Activated CD8-positive, alpha-beta memory T cell treated with anti-CD3 and anti-CD28 coated beads, Interleukin-2, amount 50 U/mL, for 1 hour (primary cell): ENCODE results near the gene FBXL7.

Source experiments
- DNase-seq: peaks from one replicate; pipeline ENCODE4 v3.0.0-alpha.2; 2020; ENCODE audit errors: extremely low read depth

Gene FBXL7

GRCh38 chr5:15943487-15943886, 443.5 kb downstream of the FBXL7 start:
- no peak for DNase-seq

- DNase-seq = no peak
Observed at GRCh38 chr5:15946026-15946425, 446.0 kb downstream of the FBXL7 start.

- no peak for DNase-seq
Observed at GRCh38 chr5:15948190-15948589, 448.2 kb downstream of the FBXL7 start.

- no peak for DNase-seq
Observed at GRCh38 chr5:15951126-15951525, 451.1 kb downstream of the FBXL7 start.

GRCh38 chr5:15951550-15951949, 451.6 kb downstream of the FBXL7 start:
- DNase-seq = no peak

- no peak for DNase-seq
Observed at GRCh38 chr5:15956622-15957021, 456.6 kb downstream of the FBXL7 start.

- DNase-seq = no peak
Observed at GRCh38 chr5:15957124-15957523, 457.1 kb downstream of the FBXL7 start.

- no peak for DNase-seq
Observed at GRCh38 chr5:15959370-15960164, 459.6 kb downstream of the FBXL7 start.

- no peak for DNase-seq
Observed at GRCh38 chr5:15966066-15966640, 466.2 kb downstream of the FBXL7 start.

- DNase-seq = no peak
Observed at GRCh38 chr5:15966651-15967050, 466.7 kb downstream of the FBXL7 start.

- no peak for DNase-seq
Observed at GRCh38 chr5:15968993-15969392, 469.0 kb downstream of the FBXL7 start.

- no peak for DNase-seq
Observed at GRCh38 chr5:15977851-15978250, 477.9 kb downstream of the FBXL7 start.

GRCh38 chr5:15980835-15981234, 480.9 kb downstream of the FBXL7 start:
- DNase-seq = no peak

- DNase-seq = no peak
Observed at GRCh38 chr5:15983392-15983791, 483.4 kb downstream of the FBXL7 start.
